Measurements from ENCODE around the gene KRT2.

Gene KRT2

DNA sequence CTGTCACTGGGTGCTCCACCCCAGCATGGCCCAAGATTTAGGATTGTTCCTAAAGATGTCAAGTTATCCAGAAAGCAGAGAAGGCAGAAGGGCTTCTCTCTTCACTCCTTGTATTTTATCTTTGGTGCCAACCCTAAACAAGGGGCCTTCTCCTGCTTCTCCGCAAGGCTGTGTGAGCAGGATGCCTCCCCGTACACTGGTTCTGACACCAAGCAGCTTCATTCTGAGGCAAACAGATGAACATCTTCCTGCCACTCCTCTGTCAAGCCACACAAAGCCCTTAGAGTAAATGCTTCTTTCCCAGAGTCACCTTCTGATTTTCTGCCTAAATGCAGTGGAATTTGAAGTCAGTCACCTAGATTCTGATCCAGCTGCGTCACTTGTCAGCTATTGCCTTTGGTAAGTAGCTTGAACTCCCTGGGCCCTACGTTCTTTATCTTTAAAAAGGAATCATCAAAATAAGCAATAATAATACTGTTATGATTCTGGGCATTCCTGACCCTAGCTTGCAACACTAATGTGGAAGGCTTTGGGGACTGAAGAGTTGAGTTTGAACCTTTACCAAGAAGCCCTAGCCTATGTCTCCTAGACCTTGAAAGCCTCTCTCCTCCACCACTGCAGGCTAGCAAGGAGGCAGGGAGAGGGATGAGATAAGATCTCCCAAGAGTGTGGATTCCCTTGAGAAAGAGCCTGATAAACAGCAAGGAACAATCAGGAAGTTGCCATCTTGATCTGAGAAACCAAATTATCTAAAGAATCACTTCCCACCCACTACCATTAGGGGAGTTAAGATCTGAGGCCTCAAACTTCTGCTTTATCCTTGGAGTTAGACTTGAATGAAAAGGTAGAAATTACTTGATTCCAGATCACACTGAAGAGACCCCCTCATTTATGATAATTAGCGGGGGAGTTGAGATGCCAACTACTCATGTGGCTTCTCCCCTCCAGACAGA lies 39.3 kb downstream of the KRT2 start:
- Histone ChIP-seq H3K9me3 (no peaks in the 10 kb centered on the region), H3K4me1 (no peaks in the 10 kb centered on the region), H3K4me3 (no peak overlapping the region), H3K36me3 (no peaks in the 10 kb centered on the region), H3K27me3 (peaks cover 0 to 44% of the 10 kb centered on the region in 2 donors), H3K27ac (no peak overlapping the region)
- TF ChIP-seq, protein P1, sequence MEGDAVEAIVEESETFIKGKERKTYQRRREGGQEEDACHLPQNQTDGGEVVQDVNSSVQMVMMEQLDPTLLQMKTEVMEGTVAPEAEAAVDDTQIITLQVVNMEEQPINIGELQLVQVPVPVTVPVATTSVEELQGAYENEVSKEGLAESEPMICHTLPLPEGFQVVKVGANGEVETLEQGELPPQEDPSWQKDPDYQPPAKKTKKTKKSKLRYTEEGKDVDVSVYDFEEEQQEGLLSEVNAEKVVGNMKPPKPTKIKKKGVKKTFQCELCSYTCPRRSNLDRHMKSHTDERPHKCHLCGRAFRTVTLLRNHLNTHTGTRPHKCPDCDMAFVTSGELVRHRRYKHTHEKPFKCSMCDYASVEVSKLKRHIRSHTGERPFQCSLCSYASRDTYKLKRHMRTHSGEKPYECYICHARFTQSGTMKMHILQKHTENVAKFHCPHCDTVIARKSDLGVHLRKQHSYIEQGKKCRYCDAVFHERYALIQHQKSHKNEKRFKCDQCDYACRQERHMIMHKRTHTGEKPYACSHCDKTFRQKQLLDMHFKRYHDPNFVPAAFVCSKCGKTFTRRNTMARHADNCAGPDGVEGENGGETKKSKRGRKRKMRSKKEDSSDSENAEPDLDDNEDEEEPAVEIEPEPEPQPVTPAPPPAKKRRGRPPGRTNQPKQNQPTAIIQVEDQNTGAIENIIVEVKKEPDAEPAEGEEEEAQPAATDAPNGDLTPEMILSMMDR (IDR thresholded peaks at IDR 0.05), result no peak
- no peak for DNase-seq
- intact Hi-C loops (cut with DNase I; ENCODE audit: low total_unique reads), result loop anchor here (10.0 kb wide), 1 partner anchor 232 kb away; the partner anchor contains the start of gene KRT78

DNA sequence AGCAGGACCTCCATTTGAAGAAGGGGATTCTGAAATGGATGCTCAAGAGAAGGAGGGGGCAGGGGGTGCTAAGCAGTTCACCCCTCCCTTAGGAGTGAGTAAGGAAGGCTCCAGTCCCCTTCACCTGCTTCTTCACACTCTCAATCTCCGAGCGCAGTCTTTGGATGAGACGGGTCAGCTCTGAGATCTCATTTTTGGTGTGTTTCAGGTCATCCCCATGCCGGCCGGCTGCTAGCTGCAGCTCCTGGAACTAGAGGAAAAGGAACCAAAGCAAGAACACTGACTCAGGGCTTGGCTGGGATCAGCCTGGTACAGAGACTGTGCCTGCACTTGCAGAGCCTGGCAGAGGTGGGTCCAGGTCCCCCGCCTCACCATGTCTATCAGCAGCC lies 40.9 kb downstream of the KRT2 start:
- Histone ChIP-seq H3K36me3 (no peaks in the 10 kb centered on the region), H3K4me3 (no peak overlapping the region), H3K9me3 (no peaks in the 10 kb centered on the region), H3K4me1 (no peaks in the 10 kb centered on the region), H3K27me3 (peaks cover 0 to 35% of the 10 kb centered on the region in 2 donors), H3K27ac (no peak overlapping the region)
- TF ChIP-seq, protein P1 (IDR thresholded peaks at IDR 0.05), result no peak
- intact Hi-C loops (cut with DNase I; ENCODE audit: low total_unique reads), result loop anchor here (10.0 kb wide), 1 partner anchor 234 kb away; the partner anchor contains the start of gene KRT78
- DNase-seq, result no peak

DNA sequence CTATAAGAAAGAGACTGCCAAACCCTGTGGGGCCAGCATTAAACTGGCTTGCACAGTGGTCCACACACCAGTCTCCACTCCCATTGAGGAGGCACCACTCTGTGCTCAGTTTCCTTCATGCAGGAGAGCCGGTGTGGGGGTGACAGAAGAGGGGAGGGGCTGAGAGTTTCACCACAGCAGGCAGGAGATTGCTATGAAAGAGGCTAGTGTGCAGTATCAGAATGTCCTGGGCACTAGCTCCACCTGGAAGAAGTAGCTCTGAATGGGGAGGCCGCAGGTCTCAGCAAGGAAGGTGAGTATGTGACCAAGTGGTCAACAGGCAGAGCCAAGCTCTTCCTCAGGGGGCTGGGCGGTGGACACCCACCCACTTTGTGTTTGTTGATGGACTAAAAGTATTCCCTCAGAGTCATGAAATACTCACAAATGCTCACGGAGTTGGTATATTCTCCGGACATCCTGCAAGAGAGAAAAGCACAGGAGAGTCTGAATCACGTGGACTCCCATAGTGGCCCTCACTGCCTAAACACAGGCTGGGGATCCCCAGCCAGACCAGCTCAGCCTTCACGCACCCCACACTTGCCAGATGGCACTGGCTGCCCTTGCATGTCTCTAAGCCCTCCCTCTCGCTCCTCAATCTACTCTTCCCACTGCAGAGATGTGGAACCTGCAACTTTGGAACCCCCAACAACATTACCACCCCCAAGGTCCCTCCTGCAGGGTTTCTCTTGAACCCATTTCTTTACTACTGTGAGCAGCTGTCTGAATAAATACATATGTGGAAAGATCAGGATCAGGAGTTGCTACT lies 43.0 kb downstream of the KRT2 start:
- Histone ChIP-seq H3K4me1 (no peaks in the 10 kb centered on the region), H3K4me3 (no peak overlapping the region), H3K36me3 (no peaks in the 10 kb centered on the region), H3K9me3 (no peaks in the 10 kb centered on the region), H3K27ac (no peak overlapping the region), H3K27me3 (peaks cover 0 to 33% of the 10 kb centered on the region in 2 donors)
- TF ChIP-seq, protein P1 (IDR thresholded peaks at IDR 0.05), result no peak
- intact Hi-C loops (cut with DNase I; ENCODE audit: low total_unique reads), result no loop called here
- no peak for DNase-seq

DNA sequence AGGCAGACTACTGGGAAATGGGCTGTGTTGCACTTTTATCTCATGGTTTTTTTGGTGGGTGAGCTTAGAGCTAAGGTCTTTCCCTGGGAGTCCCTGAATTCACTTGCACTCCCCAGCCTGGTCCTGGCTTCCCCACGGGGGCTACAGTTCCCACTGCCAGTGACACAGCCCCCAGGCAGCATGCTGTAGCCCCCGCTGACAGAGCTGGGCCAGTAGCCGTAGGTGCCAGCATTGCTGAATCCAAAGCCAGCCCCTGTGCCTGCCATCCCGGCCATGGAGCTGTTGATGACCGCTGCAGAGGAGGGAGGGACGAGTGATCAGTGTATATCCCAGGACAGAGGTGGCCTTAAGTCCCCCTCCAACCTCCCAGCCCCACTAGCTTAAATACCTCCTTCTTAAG lies 43.9 kb downstream of the KRT2 start:
- no peak overlapping the region for H3K4me3 ChIP-seq
- intact Hi-C loops (cut with DNase I; ENCODE audit: low total_unique reads), result no loop called here
- no peak overlapping the region for H3K27ac ChIP-seq
- no peaks in the 10 kb centered on the region for H3K36me3 ChIP-seq
- TF ChIP-seq, protein P1 (IDR thresholded peaks at IDR 0.05), result no peak
- DNase-seq, result no peak
- no peaks in the 10 kb centered on the region for H3K4me1 ChIP-seq
- H3K27me3 ChIP-seq, result peaks cover 0 to 29% of the 10 kb centered on the region in 2 donors
- H3K9me3 ChIP-seq, result no peaks in the 10 kb centered on the region

DNA sequence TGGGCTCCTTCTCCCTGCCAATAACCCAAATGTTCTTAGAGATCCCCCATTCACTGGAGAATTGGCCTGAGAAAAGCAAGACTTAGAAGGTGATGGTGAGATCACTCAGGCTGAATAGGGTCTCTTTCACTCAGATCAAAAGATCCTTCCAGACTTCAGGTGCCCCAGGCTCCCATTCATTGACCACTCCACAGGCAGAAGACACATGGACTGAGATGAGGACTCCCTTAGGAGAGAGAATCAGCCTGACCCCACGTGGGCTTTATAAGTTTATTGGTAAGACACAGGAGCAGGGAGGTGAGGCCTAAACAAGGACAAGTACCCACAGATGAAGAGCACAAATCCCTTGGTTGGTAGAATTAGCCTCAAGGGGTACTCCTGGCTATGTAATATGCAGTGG lies 44.7 kb downstream of the KRT2 start:
- intact Hi-C loops (cut with DNase I; ENCODE audit: low total_unique reads), result no loop called here

More for the DNA sequence above, 44.7 kb downstream of the KRT2 start:
- H3K4me3 ChIP-seq, result no peak overlapping the region
- no peak for DNase-seq
- TF ChIP-seq, protein P1 (IDR thresholded peaks at IDR 0.05), result no peak
- no peak overlapping the region for H3K27ac ChIP-seq
- H3K4me1 ChIP-seq, result no peaks in the 10 kb centered on the region
- peaks cover 0 to 33% of the 10 kb centered on the region in 2 donors for H3K27me3 ChIP-seq
- no peaks in the 10 kb centered on the region for H3K9me3 ChIP-seq
- no peaks in the 10 kb centered on the region for H3K36me3 ChIP-seq

All from tibial artery (tissue), 4 donors.